CD4-positive, alpha-beta T cell treated with Interleukin-10 for 1 hour (primary cell): ENCODE results near the gene CEACAM19.
"Not testable (repeated sequence)": the region's sequence is repeated elsewhere in the genome, so short reads cannot be mapped to it uniquely, and the experiment has no call there.

Source experiments
- DNase-seq: peaks from one replicate; pipeline ENCODE4 v3.0.0-alpha.2; 2020

CEACAM19 gene

GRCh38 chr19:44702551-44703176, 31.4 kb downstream of the CEACAM19 start:
- DNase-seq, result no peak

GRCh38 chr19:44703336-44704078, 32.2 kb downstream of the CEACAM19 start:
- no peak for DNase-seq

- no peak for DNase-seq
These were observed 33.7 kb downstream of the CEACAM19 start for GRCh38 chr19:44704982-44705381.

- no peak for DNase-seq
These were observed 34.3 kb downstream of the CEACAM19 start for GRCh38 chr19:44705502-44706010.

- DNase-seq, result no peak
These were observed 35.4 kb downstream of the CEACAM19 start for GRCh38 chr19:44706506-44707236.

GRCh38 chr19:44707794-44708193, 36.5 kb downstream of the CEACAM19 start:
- DNase-seq, result no peak

- no peak for DNase-seq
These were observed 37.7 kb downstream of the CEACAM19 start for GRCh38 chr19:44708940-44709339.

GRCh38 chr19:44709434-44710266, 38.4 kb downstream of the CEACAM19 start:
- not testable (repeated sequence) for DNase-seq

- no peak for DNase-seq
These were observed 39.2 kb downstream of the CEACAM19 start for GRCh38 chr19:44710483-44710882.

- DNase-seq, result no peak
These were observed 41.7 kb downstream of the CEACAM19 start for GRCh38 chr19:44712864-44713515.

GRCh38 chr19:44714597-44715169, 43.4 kb downstream of the CEACAM19 start:
- DNase-seq, result no peak

- no peak for DNase-seq
These were observed 46.3 kb downstream of the CEACAM19 start for GRCh38 chr19:44717603-44718002.

GRCh38 chr19:44718441-44719261, 47.4 kb downstream of the CEACAM19 start:
- DNase-seq, result no peak

GRCh38 chr19:44719262-44719701, 48.0 kb downstream of the CEACAM19 start:
- DNase-seq, result no peak

GRCh38 chr19:44720396-44720795, 49.1 kb downstream of the CEACAM19 start:
- DNase-seq, result not testable (repeated sequence)

- no peak for DNase-seq
These were observed 49.7 kb downstream of the CEACAM19 start for GRCh38 chr19:44720945-44721344.

GRCh38 chr19:44721369-44721768, 50.1 kb downstream of the CEACAM19 start:
- DNase-seq, result not testable (repeated sequence)

- peak; percentile 32 for DNase-seq
These were observed 51.1 kb downstream of the CEACAM19 start for GRCh38 chr19:44722131-44723121.

GRCh38 chr19:44723299-44723951, 52.1 kb downstream of the CEACAM19 start:
- no peak for DNase-seq
